HUDEP-2 (cell line): ENCODE data around the gene KCNQ2.

Source experiments
- DNase-seq, 76 experiments: peaks; one replicate each; lab custom pipeline; 2025; ENCODE audit not compliant: unreplicated experiment in 76 of 76; lab: John Stamatoyannopoulos, UW

The KCNQ2 gene

DNA sequence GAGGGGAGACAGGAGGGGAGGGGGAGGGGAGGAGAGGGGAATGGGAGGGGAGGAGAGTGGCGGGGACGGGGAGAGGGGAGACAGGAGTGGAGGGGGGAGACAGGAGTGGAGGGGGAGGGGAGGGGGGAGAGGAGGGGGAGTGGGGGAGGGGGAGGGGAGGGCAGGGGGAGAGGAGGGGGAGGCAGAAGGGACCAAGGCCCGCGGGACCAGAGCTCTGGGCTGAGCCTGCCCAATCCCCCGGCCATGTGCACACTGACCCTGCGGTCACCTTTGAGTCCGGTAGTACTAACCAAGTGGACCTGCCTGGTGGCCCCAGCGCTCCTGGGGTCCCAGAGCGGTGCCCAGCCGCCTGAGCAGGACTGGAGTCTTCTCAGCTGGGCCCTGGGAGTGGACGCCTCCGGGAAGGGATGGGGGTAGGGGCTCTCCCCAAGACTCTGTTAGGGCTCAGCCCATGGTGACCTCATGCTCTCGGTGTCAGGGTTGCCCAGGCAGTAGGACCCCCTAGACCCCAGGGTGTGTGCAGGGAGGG lies 471 bp upstream of the KCNQ2 start:
- no peak for DNase-seq

DNA sequence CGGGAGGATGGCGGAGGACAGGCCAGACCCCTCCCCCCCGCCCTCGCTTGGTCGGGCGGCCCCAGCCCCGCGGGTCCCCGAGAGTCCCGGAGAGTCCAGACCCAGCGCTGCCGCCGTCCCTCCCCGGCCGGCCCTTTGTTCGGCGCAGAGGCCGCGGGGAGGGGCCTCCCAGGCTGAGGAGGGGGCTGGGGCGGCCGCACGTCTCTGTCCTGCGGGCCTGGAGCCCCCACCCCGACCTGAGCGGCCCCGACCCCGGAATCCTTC lies 806 bp downstream of the KCNQ2 start:
- no peak for DNase-seq

DNA sequence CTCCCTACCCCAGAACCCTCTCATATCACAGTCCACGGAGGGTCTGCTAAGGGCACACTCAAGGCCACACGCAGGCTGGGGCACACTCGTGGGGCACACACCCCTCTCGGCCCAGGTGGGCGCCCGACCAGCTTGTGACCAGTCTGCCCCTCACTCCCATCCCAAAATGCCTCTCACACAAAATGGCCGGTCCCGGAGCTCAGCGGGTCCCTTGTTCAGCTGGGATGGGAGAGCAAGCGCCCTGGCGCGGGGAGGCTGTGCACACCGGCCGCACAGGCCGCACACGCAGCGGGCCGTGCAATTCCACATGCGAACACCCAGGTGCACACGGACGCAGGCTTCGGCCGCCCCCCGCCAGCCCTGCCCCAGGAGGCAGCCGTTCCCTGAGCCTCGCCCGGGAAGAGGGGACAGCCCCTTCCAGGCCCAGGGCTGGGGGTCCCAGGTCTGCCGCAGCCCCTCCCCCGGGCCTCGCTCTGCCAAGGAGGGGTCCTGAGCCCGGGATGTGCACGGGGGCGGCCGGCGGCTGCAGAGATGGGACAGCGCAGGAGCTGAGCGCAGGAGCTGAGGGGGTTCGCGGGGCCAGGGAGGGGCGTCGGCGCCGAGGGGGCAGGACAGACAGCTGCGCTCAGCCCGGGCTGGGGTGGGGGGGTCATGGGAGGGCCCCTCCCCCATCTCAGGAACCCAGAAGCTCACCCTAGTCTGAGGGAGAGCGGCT lies 1.3 kb downstream of the KCNQ2 start:
- no peak for DNase-seq

DNA sequence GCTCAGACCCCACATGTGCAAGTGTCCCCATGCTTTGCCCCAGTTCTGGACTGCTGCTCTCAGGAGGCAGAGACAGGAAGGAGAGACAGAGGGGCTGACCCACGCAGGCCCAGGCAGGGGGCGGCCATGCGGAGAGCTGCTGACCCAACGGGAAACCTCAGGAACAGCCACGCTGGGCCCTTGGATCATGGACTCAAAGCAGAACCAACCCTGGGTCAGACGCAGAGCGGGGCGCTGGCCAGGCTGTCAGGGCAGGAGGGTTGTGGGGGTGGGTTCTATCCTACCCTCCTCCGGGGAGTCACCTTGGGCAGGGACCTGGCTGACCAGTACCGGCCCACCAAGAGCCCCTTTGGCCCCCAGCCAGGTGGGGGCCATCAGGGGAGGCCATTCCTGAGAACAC lies 2.0 kb downstream of the KCNQ2 start:
- no peak for DNase-seq

DNA sequence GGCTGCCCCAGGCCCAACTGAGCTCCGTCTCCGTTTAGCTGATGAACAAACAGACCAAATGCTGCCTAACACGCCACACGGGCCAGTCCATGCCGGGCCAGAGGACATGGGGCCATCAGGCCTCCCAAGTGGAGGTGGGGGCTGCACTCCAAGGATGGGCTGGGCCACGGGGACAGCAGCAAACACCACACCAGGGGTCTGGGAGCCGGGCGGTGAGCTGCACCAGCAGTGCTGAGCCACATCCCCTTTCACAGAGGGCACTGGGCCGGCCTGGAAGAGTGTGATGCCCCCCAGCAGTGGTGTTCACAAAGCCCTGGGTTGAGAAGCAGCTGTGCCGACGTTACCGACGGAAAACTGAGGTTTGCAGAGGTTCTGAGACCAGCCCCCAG lies 2.7 kb downstream of the KCNQ2 start:
- no peak for DNase-seq

DNA sequence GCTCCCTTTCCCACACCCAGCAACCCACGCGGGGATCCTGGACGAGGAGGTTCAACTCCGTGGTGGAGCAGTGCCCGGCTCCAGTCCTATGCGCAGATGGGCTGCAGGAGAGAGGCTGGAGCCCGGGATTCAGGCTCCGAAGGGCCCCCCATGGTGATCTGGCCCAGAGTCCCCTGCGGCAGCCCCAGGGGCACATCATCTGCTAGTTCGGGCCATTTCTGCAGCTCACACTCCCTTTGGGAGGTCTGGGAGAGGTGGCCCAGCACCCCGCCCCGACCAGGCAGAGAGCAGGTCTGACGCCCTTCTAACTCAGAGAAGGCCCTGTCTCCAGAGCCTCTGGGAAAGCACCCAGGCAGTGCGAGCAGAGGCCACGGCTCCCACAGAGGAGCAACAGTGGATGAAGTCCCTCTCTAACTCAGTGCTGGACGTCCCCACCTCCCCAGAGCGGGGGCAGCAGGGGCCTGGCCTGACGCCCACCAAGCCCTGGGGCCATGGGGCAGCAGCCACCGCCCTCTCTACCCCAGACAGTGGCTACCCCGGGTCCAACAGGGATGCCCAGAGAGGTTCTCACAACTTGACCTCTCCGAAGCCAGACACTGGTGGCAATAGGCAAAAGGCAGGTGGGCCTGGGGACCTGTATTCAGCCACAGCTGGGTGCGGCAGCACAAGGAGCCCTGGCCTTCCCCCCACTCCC lies 3.3 kb downstream of the KCNQ2 start:
- DNase-seq, result no peak

DNA sequence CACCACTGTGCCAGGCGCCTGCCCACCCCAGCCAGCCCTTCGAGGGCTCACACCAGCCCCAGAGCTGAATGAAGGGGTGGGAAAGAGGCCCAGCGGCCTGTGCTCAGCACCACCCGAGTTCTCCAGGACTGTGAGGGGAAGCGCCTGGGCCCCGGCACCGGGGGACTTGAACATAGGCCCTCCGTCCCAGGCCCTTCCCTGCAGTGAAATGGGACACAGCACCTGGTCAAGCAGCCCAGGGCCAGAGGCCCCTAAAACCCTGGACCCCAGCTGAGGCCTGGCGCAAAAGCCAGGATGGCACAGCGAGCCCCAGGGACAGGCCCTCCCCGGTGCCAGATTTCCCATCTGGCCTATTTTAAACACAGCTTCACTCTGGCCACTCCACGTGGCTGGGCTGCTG lies 4.0 kb downstream of the KCNQ2 start:
- DNase-seq, result no peak

DNA sequence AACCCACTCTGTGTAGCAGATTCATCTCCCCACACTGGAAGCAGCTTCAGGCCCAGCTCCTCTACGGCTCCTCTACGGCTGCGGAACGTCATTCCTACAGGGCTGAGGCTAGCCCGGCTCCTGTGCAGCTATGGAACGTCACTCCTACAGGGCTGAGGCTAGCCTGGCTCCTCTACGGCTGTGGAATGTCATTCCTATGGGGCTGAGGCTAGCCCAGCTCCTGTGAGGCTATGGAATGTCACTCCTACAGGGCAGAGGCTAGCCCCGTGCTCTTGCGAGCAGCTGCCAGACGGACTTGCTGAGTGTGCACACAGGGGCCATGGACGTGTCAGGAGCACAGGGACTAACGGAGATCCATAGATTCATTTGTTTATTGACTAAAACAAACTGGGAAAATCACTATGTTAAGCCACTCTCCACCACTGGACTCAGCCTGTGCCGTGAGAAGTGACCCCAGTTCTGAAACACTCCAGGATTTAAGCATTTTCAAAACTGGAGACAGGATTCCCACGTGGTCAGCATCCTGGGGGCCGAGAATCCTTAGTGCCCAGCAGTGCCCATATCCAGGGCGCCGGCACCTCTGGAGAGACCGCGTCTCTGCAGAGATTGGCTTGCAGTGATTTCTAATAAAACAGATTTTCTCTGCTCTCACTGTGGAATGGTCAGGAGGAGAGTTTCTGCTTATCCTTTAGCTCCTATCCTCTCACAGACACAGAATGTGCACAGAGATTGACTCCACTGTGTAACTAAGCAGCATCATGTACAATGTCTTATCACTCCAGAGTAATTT lies 5.0 kb downstream of the KCNQ2 start:
- DNase-seq, result no peak

DNA sequence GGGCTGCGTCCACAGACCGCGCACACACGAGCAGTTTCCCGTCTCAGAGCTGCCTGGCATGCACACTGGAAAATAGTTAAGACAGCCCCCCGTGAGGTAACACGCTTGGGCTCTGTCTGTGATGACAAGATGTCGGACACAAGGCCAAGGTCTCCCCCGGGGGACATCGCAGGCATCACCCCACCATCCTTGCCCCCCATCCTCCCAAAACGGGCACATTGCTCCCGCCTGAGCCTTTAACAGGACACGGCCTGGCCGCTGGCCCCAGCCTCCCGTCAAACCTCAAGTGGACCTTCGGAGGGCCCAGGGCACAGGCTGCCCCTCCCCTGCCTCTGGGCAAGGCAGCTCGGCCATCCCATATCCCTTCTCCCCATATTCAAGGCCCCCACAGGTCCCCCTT lies 5.6 kb downstream of the KCNQ2 start:
- no peak for DNase-seq

DNA sequence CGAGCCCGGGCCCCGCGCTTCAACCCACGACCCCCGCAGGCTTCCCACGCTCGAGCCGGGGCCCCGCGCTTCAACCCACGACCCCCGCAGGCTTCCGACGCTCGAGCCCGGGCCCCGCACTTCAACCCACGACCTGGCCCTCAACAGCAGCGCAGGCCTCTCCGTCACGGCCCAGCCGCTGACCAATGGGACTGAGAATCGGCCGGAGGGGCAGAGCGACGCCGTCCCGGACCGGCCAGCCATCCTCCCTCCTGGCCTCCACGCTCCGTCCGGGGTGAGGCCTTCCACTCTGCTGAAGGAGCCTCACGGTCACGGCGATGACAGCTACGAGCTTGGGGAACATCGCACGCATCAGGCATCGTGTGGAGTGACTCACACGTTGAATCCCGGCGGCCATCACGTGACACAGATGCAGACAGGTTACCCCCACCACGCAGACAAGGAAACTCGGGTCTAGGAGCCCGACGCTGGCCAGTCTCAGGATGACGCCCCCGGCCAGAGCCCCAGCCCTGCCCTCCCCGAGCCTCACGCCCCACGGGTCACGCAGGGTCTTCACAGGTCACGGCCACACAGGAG lies 6.1 kb downstream of the KCNQ2 start:
- DNase-seq, result no peak

DNA sequence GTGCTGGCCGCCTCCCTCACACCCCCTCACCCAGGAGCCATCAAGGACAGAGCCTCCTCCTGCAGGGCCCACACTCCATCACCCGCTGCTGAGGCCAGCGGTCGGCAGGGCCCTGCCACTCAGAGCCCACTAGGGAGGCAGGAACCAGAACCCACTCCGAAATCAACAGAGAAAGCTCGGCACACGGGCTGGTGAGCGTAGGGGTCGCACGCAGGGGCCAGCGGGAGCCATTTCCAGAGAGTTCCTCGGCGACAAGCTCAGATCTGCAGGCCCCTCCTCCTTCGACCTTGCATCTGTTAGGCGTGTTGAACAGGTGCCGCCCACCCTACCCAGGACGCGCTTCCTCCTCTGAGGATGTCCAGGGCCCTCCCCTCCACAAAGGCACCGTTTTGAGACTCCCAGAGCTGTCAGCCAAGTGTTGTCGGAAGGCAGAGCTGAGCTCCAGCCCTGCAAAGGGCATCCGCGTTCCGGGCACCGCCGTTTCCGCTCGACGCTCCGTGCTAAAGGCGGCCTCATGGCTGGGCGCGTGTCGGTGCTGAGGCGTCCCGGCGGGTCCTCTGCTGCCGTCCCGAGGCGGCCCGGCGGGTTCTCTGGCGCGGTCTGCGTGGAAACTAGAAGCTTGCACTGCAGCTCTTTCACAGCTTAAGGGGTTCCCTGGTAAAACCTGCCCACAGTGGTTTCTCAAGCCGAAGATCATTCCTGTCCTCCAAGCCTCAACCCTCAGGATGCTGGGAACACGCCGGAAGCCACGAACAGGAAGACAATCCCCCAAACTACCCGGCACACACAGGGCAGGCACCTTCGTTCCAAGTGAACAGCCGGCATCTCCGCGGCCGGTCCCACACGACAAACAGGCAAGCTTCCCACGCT lies 6.8 kb downstream of the KCNQ2 start:
- no peak for DNase-seq

DNA sequence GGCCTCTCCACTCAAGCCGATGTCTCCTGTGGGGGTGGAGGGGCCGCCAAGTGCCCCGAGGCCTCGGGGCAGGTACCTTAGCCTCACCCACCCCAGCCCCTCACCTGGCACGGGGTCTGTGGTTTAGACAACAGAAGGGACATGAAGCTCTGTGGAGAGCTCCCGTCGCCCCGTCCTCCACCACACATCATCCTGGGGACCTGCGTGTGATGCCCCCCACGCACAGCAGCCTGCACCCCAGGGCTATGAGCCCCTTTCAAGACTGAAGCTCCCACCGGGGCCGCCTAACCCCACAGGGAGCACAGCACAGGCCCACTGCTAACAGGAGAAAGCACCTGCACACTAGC lies 8.2 kb downstream of the KCNQ2 start:
- no peak for DNase-seq

DNA sequence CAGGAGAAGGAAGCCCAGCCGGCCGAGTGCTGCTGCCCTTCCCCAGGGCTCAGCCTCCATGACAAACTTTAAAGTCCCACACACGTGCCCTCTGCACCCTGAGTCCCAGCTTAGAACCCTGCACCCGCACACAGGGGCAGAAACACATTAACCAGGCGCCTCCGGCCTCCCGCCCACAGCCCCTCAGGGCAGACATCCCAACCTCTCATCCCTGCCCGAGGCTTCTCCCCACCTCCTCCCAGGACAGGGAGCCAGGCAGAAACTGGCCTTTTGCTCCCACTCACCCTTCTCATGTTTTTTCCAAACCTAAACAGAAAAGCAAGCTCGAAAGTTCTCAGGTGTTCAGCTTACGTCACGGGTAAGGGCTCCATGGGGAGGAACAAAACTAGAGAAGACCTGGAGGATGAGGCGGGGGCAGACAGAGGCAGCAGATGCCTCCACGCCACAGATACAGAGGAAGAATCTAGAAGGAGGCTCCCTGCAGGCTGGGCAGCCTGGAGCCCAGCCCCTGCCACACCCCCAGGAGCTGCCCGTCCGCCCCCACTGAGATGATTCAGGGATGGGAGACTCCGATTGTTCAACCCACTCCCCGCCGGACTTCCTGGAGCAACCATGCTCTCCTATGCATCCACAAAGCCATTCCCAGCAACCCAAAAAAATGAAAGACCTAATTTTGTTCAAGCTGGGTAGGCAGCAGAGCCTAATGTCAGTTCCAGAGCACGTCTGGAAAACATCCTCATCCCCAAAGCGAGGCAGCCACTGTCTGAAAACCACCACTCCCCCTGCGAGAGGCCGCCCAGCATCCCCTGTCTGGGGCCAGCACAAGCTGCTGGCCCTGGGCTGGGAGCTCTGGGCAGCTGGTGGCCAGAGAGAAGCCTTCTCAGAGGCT lies 8.8 kb downstream of the KCNQ2 start:
- no peak for DNase-seq

DNA sequence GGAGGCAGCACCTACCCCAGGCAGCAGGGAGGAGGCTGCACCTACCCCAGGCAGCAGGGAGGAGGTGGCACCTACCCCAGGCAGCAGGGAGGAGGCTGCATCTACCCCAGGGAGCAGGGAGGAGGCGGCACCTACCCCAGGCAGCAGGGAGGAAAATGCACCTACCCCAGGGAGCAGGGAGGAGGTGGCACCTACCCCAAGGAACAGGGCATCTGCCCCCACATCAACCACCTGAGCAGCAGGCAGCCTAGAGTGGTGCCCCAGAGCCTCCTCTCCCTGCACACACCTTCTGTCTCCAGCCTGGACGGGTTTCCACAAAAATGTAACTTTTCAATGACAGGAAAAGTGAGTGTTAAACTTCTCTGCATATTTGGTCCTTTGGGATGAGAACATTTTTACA lies 10.2 kb downstream of the KCNQ2 start:
- DNase-seq, result no peak

DNA sequence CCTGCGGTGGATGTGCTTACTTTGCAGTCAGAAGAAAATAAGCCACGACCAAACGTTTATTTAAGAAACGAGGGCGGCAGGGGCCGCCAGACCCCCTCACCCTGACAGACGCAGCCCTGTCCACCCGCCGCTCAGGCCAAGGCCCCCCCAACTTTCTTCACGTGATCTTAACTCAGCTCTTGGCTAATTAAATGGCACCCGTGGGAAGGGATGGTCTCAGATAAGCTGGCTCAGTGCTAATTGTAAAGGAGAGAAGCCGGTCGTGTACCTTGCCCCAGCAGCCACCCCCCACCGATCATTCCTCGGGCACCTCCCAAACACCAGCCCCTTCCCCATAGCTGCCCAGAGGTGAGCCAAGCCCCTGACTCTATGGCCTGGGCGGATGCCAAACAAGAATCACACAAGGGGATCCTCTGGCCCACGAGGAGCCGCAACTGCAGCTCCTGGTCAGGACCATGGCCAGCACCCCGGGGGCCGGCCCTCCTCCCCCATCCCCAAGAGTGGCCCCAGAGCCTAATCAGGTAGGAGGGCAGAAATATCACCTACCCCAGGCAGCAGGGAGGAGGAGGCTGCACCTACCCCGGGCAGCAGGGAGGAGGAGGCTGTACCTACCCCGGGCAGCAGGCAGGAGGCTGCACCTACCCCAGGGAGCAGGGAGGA lies 11.2 kb downstream of the KCNQ2 start:
- peak in 2 of 76 experiments; percentile 8 to 20 for DNase-seq

DNA sequence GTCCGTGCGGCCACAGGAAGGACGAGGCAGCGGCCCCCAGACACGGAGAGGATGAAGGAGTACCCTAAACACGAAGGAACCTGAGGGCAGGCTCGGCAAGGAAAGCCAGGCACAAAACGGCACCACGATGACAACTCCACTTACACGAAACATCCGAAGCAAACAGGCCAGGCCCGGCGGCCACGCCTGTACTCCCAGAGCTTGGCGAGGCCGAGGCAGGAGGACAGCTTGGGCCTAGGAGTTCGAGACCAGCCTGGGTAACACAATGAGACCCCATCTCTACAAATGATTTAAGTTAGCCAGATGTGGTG lies 13.4 kb downstream of the KCNQ2 start:
- DNase-seq, result no peak

DNA sequence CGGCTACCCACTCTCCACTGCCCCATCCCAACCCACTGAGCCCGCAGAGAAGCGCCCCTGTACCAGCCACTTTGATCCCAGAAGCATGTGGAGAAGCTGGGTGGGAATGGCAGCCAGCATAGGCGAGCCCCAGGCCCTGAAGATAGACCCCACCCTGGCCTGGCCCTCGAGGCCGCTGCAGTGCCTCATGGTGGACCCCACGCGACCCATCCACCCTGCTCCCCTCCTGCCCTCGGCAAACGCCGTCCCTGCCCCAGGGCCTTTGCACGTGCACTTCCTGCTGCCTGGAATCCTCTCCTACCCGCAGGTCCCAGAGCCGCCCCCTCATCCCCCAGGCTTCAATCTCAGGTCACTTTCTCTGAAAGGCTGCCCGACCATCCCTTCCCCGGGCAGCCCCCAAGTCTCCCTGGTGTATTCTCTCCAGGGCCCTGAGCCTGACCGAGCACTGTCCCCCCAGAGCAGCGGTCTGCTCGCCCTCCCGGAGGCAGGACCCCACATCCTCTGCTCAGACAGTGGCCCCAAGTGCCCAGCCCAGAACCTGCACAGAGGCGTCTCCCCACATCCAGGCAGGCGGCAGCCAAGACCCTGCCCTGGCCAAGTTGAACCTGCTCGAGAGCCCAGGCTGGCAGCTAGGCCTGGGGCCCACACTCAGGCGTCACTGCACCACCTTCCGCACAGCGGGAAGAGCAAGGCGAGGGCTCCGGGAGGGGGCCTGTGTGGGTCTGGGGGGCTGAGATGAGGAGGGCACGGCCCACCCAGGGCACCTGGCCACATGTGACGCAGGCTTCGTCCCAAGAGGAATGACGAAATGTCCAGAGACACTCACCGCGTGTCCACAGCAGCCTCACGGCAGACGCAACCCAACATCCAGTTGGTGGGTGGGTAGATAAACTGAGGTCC lies 14.0 kb downstream of the KCNQ2 start:
- DNase-seq, result no peak

DNA sequence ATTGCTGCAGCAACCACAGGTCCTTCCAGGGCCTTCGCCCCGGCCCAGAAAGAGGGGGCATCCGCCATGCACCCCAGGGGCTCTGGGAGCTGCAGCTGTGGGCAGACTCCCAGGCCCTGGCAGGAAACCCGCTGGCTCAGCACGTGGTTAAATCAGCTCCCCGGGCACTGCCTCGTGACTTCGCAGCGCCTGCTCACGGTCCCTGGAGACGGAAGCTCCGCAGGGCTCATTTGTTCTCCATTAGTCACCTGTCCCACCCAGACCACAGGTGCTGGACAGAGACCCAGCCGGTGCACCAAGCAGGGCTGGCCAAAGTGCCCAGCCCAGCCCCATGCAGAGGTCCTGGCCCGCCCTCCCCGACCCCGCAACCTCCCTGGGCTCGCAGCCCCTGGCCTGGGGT lies 14.7 kb downstream of the KCNQ2 start:
- peak in 1 of 76 experiments; percentile 11 for DNase-seq
